ENCODE measurements around the gene MRM1. TPM values are rescaled to one million over a fixed set of nuclear protein-coding genes. Genes with fewer than 3 reads are reported as not detected.
"Not testable (repeated sequence)": the region's sequence is repeated elsewhere in the genome, so short reads cannot be mapped to it uniquely, and the experiment has no call there.

MRM1 gene
- polyA plus RNA-seq, 3 donors: 2.9 to 3.5 (median 3.5) TPM

DNA sequence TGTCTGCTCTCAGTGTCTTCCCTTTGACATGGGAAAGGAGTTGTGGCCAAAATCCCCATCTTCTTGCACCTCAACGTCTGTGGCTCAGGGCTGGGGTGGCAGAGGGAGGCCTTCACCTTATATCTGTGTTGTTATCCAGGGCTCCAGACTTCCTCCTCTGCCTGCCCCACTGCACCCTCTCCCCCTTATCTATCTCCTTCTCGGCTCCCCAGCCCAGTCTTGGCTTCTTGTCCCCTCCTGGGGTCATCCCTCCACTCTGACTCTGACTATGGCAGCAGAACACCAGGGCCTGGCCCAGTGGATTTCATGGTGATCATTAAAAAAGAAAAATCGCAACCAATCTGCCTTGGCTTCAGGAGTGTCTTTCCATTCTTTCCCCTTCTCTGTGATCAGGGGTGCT, 918 bp upstream of the MRM1 start:
- DNase-seq (ENCODE audit: low read depth in 3 of 3, low spot score in 2 of 3): no peak

GRCh38 chr17:36600936-36601302, 464 bp upstream of the MRM1 start:
- no peak for DNase-seq (ENCODE audit: low read depth in 3 of 3, low spot score in 2 of 3)

DNA sequence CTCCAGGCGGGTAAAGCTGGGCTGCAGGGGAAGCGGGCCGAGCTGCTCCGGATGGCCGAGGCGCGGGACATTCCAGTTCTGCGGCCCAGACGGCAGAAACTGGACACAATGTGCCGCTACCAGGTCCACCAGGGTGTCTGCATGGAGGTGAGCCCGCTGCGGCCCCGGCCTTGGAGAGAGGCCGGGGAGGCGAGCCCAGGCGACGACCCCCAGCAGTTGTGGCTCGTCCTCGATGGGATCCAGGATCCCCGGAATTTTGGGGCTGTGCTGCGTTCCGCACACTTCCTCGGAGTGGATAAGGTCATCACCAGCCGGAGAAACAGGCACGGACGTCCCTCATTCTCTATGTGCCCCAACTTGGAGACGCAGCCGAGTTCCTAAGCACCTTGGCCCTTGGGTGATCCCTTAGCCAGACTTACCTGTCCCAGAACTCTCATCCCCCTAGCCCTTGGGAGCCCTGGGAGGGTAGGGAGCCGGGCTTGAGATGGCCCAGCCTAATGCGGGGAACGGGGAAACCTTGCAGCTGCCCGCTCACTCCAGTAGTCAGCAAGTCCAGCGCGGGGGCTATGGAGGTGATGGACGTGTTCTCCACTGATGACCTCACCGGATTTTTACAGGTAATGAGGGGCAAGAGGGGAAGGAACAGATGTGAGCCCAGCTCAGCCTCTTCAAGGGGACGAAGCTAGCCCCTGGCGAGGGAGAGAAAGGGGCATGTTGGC, 806 bp downstream of the MRM1 start:
- no peak for DNase-seq (ENCODE audit: low read depth in 3 of 3, low spot score in 2 of 3)

DNA sequence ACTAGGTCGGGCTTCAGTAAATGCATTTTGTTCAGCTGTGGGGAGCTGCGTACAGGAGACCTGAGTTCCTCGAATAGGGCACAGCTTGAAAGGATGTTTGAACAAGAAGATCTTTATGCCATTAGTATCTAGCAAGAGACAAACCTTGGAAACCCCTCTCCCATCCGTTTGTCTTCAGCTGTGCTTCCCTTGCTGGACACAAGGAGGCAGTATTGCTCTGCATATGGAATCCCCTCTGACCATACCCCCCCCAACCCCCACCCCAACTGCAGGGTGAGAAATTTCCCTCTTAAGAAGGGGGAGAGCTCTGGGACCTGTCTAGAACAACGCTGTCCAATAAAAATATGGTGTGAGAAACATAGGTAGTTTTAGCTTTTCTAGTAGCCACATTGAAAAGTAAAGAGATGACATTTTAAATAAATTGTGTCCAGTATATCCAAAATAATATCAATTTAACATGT, 1.6 kb downstream of the MRM1 start:
- DNase-seq (ENCODE audit: low read depth in 3 of 3, low spot score in 2 of 3): no peak

DNA sequence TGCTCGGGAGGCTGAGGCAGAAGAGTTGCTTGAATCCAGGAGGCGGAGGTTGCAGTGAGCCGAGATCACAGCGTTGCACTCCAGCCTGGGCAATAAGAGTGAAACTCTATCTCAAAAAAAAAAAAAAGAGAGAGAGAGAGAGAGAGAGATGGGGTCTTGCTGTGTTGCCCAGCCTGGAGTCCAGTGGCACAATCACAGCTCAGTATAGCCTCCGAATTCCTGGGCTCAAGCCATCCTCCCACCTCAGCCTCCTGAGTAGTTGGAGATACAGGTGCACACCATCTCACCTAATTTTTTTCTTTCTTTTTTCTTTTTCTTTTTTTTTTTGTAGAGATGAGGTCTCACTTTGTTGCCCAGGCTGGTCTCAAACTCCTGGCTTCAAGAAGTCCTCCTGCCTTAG, 3.6 kb downstream of the MRM1 start:
- DNase-seq (ENCODE audit: low read depth in 3 of 3, low spot score in 2 of 3): not testable (repeated sequence)

DNA sequence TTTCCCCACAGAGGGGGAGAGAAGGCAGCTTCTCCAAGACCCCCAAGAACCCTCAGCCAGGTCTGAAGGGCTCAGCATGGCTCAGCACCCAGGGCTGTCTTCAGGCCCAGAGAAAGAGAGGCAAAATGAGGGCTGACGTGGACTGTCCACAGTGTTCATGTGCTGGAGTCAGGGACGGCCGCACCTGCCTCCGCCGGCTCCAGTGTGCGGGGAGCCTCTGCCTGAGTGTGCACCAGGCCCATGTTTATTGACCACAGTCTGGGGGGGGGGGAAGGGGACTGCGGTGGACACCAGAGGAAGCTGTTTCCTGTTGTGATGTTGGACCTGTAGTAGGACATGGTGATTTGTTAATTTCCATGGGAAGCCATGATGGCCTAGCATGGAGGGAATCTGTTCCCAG, 6.9 kb downstream of the MRM1 start:
- no peak for DNase-seq (ENCODE audit: low read depth in 3 of 3, low spot score in 2 of 3)

DNA sequence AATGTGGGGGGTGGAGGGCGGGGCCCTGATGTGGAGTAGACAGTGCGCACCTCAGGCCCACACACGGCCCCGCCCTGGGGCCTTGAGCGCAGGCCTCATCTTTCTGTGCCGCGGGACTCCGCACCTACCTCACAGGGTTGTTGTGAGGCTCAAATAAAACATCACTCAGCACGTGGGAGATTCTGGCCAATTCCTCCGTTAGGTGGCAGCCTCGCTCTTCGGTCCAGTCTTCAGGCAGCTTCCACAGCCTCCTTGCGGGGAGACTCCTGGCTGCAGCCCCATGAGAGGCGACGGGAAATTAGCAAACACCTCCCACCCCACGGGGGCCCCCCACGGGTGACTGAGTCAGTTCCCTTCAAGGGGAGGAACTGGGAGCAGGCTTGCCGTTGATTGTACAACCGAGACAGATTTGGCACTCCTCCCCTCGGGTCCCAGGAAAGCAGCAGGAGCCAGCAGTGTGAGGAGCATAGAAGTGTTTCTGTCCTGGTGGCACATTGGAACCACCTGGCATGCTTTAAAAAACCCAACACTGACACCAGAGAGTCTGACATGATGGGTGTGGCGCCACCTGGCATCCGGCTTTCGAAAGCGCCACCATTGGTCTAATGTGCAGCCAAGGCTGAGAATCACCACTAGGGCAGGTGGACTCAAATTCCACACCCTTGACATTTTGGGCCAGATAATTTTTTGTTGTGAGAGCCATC, 7.6 kb downstream of the MRM1 start:
- no peak for DNase-seq (ENCODE audit: low read depth in 3 of 3, low spot score in 2 of 3)

GRCh38 chr17:36609498-36609862, 8.1 kb downstream of the MRM1 start:
- no peak for DNase-seq (ENCODE audit: low read depth in 3 of 3, low spot score in 2 of 3)

DNA sequence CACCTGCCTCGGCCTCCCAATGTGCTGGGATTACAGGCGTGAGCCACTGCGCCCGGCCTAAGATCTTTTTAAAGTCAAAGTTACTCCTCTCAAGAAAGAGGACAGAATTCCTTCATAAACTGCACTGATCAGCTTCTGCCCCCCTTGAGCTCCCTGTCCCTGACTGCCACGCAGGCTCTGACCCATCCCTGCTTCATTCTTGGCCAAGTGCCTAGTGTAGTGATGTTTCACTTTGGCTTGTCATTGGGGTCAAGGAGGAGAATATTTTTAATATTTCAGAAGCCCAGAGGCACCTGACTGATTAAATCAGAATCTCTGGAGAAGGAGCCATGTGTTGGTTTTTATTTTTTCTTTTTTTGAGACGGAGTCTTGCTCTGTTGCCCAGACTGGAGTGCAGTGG, 9.1 kb downstream of the MRM1 start:
- DNase-seq (ENCODE audit: low read depth in 3 of 3, low spot score in 2 of 3): no peak

DNA sequence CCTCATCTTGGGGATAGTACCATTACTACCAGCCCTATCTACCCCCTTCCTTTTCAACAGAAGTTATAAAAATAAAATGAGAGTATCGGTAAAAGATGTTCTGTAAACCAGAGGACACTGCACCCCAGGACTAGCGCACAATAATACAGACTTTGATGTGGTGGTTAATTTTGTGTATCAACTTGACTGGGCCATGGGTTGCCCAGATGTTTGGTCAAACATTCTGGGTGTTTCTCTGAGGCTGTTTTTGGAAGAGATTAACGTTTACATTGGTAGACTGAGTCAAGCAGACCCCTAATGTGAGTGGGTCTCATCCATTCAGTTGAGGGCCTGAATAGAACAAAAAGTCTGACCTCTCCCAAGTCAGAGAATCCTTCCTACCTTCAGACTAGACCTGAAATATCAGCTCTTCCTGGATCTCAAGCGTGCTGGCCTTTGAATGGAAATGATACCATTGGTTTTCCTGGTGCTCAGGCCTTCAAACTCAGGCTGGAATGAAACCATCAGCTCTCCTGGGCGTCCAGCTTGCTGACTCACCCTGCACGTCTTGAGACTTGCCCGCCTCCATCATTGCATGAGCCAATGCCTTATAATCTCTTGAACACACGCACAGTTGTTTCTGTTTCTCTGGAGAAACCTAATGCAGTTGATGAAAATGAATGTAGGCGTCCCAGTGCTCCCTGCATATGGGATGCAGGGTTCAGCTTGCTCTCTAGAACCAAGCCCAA, 10.1 kb downstream of the MRM1 start:
- no peak for DNase-seq (ENCODE audit: low read depth in 3 of 3, low spot score in 2 of 3)

DNA sequence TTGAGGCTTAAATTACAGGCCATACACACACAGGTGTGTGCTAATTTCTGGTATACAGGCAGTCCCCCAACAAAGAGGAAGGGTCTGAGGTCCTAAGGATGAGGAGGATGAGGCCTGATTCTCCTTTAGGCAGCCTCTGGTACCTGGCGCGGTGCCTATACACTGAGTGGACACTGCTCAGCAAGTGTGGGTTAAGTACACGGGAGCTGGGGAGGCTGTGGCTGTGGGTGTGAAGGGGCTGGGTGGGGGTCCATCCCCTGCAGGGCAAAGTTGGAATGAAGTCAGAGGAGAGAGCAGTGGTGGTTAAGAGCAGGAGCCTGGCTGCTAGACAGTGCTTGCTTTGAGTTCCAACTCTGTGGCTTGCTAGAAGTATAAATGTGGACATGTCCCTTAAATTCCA, 10.9 kb downstream of the MRM1 start:
- no peak for DNase-seq (ENCODE audit: low read depth in 3 of 3, low spot score in 2 of 3)

DNA sequence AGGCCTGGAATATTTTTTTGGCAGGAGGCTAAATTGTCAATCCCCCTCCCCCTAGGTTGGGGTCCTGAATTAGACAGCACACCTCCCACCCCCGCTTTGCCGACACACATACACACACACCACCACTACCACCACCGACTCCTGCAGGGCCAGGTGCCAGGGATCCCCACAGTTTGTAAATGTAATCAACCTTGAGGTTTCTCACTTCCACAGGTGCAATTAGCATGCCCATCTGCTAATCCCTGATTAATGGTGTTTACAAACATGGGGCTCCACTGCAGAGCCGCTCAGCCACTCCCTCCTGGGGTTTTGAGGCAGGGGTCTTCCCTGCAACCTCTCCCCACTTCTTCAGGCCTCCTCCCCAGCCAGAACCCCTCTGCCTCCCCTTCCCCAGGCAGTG, 11.8 kb downstream of the MRM1 start:
- no peak for DNase-seq (ENCODE audit: low read depth in 3 of 3, low spot score in 2 of 3)

- DNase-seq (ENCODE audit: low read depth in 3 of 3, low spot score in 2 of 3): no peak
Observed at GRCh38 chr17:36614081-36614480, 12.7 kb downstream of the MRM1 start.

GRCh38 chr17:36614933-36615332, 13.6 kb downstream of the MRM1 start:
- DNase-seq (ENCODE audit: low read depth in 3 of 3, low spot score in 2 of 3): no peak

DNA sequence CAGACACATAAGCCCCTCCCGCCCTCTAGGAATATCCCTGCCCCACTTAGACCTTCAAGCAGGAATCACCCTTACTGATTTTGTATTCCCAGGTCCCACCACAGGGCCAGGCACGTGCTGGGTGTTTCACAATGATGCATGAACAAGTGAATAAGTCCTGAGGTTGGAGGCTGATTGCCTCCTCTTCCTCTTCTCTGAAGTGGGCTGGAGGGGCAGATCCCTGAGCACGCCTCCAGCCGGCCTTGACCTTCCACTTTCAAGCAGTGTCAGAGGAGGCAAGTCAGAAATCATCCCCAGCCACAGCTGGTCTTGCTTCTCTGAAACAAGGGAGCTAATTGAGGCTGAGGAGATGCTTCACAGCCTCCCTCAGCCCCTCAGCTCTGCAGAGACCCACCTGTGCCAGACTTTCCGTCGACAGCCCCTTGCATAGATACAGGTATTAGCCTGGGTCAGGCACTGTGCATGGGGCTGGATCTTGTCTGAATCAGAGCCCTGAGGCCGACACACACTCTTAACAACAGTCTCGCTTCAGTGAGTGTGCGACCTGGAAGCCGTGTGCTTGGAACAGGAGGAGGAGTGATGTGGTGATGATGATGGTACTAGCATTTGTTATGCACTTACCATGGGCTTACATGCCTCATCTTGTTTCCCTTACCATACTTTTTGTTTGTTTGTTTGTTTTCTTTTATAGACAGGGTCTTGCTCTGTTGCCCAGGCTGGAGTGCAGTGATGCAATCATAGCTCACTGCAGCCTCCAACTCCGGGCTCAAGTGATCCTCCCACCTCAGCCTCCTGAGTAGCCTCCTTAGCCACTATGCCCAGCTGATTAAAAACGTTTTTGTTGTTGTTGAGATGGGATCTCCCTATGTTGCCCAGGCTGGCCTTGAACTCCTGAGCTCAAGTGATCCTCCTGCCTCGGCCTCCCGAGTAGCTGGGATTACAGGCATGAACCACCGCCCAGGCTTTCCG, 15.0 kb downstream of the MRM1 start:
- DNase-seq (ENCODE audit: low read depth in 3 of 3, low spot score in 2 of 3): no peak

GRCh38 chr17:36617773-36618172, 16.4 kb downstream of the MRM1 start:
- no peak for DNase-seq (ENCODE audit: low read depth in 3 of 3, low spot score in 2 of 3)

DNA sequence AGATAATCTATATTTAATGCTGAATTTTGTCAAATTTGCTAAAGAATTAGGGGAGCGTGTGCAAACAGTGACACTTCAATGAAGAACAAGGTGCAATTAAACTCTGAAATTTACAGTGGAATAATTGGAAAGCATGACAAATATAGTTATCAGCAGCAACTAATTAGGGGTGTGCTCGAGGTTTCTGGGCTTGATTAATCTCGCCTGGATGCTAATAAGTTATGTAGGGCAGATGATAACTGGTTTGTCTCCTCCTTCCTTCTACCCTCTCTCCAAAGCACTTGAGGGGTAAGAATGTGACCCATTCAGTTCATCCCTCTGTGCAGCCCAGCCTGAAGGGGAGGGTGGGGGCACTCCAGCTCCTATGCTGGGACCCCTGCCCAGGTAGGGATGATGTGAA, 21.9 kb downstream of the MRM1 start:
- DNase-seq (ENCODE audit: low read depth in 3 of 3, low spot score in 2 of 3): no peak

- DNase-seq (ENCODE audit: low read depth in 3 of 3, low spot score in 2 of 3): no peak
Observed at GRCh38 chr17:36625188-36625587, 23.8 kb downstream of the MRM1 start.

GRCh38 chr17:36627101-36627500, 25.7 kb downstream of the MRM1 start:
- no peak for DNase-seq (ENCODE audit: low read depth in 3 of 3, low spot score in 2 of 3)

DNA sequence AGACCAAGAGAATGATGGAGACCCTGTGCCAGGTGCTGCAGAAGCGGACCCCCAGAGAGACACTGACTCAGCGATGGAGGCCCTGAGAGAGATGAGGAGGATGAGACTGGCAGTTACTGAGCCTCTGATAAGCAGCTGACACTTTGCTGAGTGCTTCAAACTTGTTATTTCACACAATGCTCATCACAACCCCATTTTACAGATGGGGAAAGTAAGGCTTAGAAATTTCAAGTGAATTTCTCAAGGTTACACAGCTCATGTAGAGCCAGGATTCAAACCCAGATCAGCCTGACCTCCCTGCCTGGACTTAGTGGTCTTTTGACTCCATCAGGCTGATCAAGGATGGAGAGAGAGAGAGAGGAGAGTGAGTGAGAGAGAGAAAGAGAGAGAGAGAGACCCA, 27.2 kb downstream of the MRM1 start:
- DNase-seq (ENCODE audit: low read depth in 3 of 3, low spot score in 2 of 3): no peak

Data from right renal cortex interstitium (tissue), 3 donors.